Endothelial cell of umbilical vein (primary cell): ENCODE results near the gene CCDC9. TPM values are rescaled to one million over a fixed set of nuclear protein-coding genes. Genes with fewer than 3 reads are reported as not detected.
A peak's percentile ranks its signal among the peaks of the same experiment; 100 is the strongest.

Experiments
- BruUV-seq: library from RNA; stranded (reverse); fragments of 400-500 nt; replicated peaks from 2 replicates; lab custom pipeline; 2021; lab: Mats Ljungman, UMichigan
- CTCF ChIA-PET: fragments of 300-600, 350-600 bp; sonication (Branson Sonifier 250); formaldehyde crosslinking; loops from one replicate; lab custom pipeline; 2021; ENCODE audit warnings: antibody characterized with exemption, inconsistent platforms; lab: Charles Lee
- POLR2A ChIA-PET: fragments of 300-600, 350-600 bp; sonication (Branson Sonifier 250); formaldehyde crosslinking; loops from one replicate; lab custom pipeline; 2021; ENCODE audit warnings: antibody characterized with exemption, inconsistent platforms; lab: Charles Lee
- DNase-seq: peaks from one replicate; pipeline ENCODE4 v3.0.0-alpha.2; 2011; ENCODE audit warnings: low read depth, low spot score
- FAIRE-seq: peaks from 2 replicates; lab custom pipeline; 2011; peaks lifted over from hg19 to GRCh38; lab: Jason Lieb, UNC
- H2AFZ ChIP-seq: 2 replicates; pipeline ENCODE4 v1.6.0; 2012; ENCODE audit warnings: low read depth, low read length, control low read depth, inconsistent platforms
- H3K27ac ChIP-seq: 2 replicates; pipeline ENCODE4 v1.5.1; 2011; ENCODE audit warnings: low read depth, mild to moderate bottlenecking, control low read depth, low read length, moderate library complexity; ENCODE audit not compliant: insufficient read depth
- H3K27me3 ChIP-seq, 2 experiments: 2 replicates each; pipeline versions ENCODE4 v1.6.0 to v1.6.1; 2011; ENCODE audit warnings: low read length in 2 of 2, mixed read lengths in 1 of 2; ENCODE audit not compliant: control insufficient read depth in 2 of 2, insufficient read depth in 2 of 2
- H3K36me3 ChIP-seq, 2 experiments: 2 replicates in 1 of 2; 3 replicates in 1 of 2; pipeline ENCODE4 v1.5.1; 2011; ENCODE audit warnings: low read length in 2 of 2, mild to moderate bottlenecking in 1 of 2, moderate library complexity in 1 of 2; ENCODE audit not compliant: control insufficient read depth in 2 of 2, insufficient read depth in 2 of 2; ENCODE audit errors: extremely low read depth in 1 of 2
- H3K4me1 ChIP-seq: 3 replicates; pipeline ENCODE4 v1.5.1; 2011; ENCODE audit warnings: mild to moderate bottlenecking, low read length; ENCODE audit not compliant: control insufficient read depth, insufficient read depth; ENCODE audit errors: extremely low read depth
- H3K4me2 ChIP-seq: 2 replicates; pipeline ENCODE4 v1.6.1; 2011; ENCODE audit warnings: low read length, control low read depth, mixed read lengths; ENCODE audit not compliant: insufficient read depth
- H3K4me3 ChIP-seq, 3 experiments: fragments of 200-600 bp in 1 of 3; sonication (generic), shearing (Covaris generic) in 1 of 3; replicated peaks in 1 of 3; 2 replicates each; pipeline ENCODE4 v1.5.1; 2011 to 2016; ENCODE audit warnings: control low read depth in 3 of 3, low read length in 3 of 3, mild to moderate bottlenecking in 2 of 3, inconsistent platforms in 1 of 3, low read depth in 1 of 3, moderate library complexity in 1 of 3; ENCODE audit not compliant: insufficient read depth in 1 of 3
- H3K79me2 ChIP-seq: 2 replicates; pipeline ENCODE4 v1.6.0; 2012; ENCODE audit warnings: low read length, inconsistent platforms; ENCODE audit not compliant: control insufficient read depth, insufficient read depth
- H3K9ac ChIP-seq: replicated peaks from 2 replicates; pipeline ENCODE3; 2011; ENCODE audit warnings: low read length, control low read depth; ENCODE audit not compliant: insufficient read depth; ENCODE audit errors: extremely low read depth
- H3K9me1 ChIP-seq: replicated peaks from 3 replicates; pipeline ENCODE4 v1.6.0; 2011; ENCODE audit warnings: mild to moderate bottlenecking, low read length; ENCODE audit not compliant: control insufficient read depth, insufficient read depth; ENCODE audit errors: extremely low read depth
- H3K9me3 ChIP-seq: replicated peaks from 2 replicates; pipeline ENCODE4 v1.5.1; 2012; ENCODE audit warnings: low read length, inconsistent platforms; ENCODE audit not compliant: control insufficient read depth, insufficient read depth
- H4K20me1 ChIP-seq: replicated peaks from 2 replicates; pipeline ENCODE3; 2011; ENCODE audit warnings: mild to moderate bottlenecking, low read length; ENCODE audit not compliant: control insufficient read depth, insufficient read depth; ENCODE audit errors: extremely low read depth
- CTCF ChIP-seq, 2 donors: IDR thresholded peaks; 1 replicate in 1 of 2; 2 replicates in 1 of 2; pipeline ENCODE4 v1.5.1; 2011; ENCODE audit warnings: low read length in 2 of 2, mild to moderate bottlenecking in 2 of 2, moderate library complexity in 2 of 2, control low read depth in 1 of 2, inconsistent platforms in 1 of 2, low read depth in 1 of 2; ENCODE audit not compliant: insufficient read depth in 1 of 2; ENCODE audit errors: extremely low read depth in 1 of 2
- EZH2 ChIP-seq: IDR thresholded peaks from 2 replicates; pipeline ENCODE4 v1.6.1; 2012; ENCODE audit warnings: borderline replicate concordance, low read depth, mild to moderate bottlenecking, moderate library complexity, low read length, inconsistent platforms; ENCODE audit not compliant: severe bottlenecking
- MYC ChIP-seq: IDR thresholded peaks from one replicate; pipeline ENCODE4 v1.6.1; 2011; ENCODE audit warnings: mild to moderate bottlenecking, low read depth, low read length
- POLR2A ChIP-seq: IDR thresholded peaks from 2 replicates; pipeline ENCODE4 v1.6.1; 2012; ENCODE audit warnings: low read depth, mild to moderate bottlenecking, control low read depth, low read length
- POLR2AphosphoS5 ChIP-seq: IDR thresholded peaks from 2 replicates; pipeline ENCODE4 v1.6.1; 2012; ENCODE audit warnings: low read depth, mild to moderate bottlenecking, control low read depth, low read length, moderate library complexity; ENCODE audit not compliant: insufficient read depth
- dilution Hi-C: fragments of 300-500 bp; cut with MboI; formaldehyde crosslinking; loops from one replicate; pipeline ENCODE4 v1.15.0; 2019; ENCODE audit warnings: low sequenced_read_pairs; ENCODE audit not compliant: extremely low pct_ligation_motif_present
- intact Hi-C: fragments of 100-400 bp; cut with micrococcal nuclease; formaldehyde crosslinking; loops from one replicate; pipeline ENCODE4 v1.10.0; 2022
- polyA plus RNA-seq, 4 experiments: library from polyadenylated mRNA; depleted of rRNA in 3 of 4; stranded (reverse) in 3 of 4; unstranded in 1 of 4; fragments of >200 nt; gene quantifications; 2 replicates each; pipeline versions ENCODE4 v1.2.1 to v1.2.3, GENCODE V29; 2011 to 2012; ENCODE audit warnings: missing spikeins in 1 of 4
- total RNA-seq: library from RNA; stranded (reverse); gene quantifications from 2 replicates; pipeline ENCODE4 v1.2.3, GENCODE V29; 2021

Gene CCDC9
- total and polyA plus RNA-seq, 2 donors (not counting 3 experiments of a cell fraction or from before 2014, with no cell fraction given), result 6.0 to 26.9 TPM

- H3K4me3 ChIP-seq, result peak overlapping the region; percentile 55 to 93 (median 70)
- no peaks in the 10 kb centered on the region for H3K36me3 ChIP-seq
- no peak for FAIRE-seq
- peak overlapping the region; percentile 64 for H3K9ac ChIP-seq
- POLR2A ChIA-PET, result interaction anchor here (1.5 kb wide), 1 partner anchor 26 kb away, joined by 3 read pairs; the partner anchor contains the start of gene CCDC9
- H3K9me1 ChIP-seq, result no peaks in the 10 kb centered on the region
- dilution Hi-C loops (no loop called here), intact Hi-C loops (no loop called here)
- H3K79me2 ChIP-seq, result peaks cover 9% of the 10 kb centered on the region
- H4K20me1 ChIP-seq, result no peaks in the 10 kb centered on the region
- H3K27ac ChIP-seq, result peak overlapping the region; percentile 31
- BruUV-seq, result no TSS peak
- CTCF ChIA-PET, result interaction anchor here (1.1 to 3.1 kb wide), 3 partner anchors 13 to 20 kb away, joined by 3 to 31 read pairs (median 3); no protein-coding TSS in a partner anchor
- peak overlapping the region; percentile 57 for H3K4me2 ChIP-seq
- no peaks in the 10 kb centered on the region for H3K9me3 ChIP-seq
- no peaks in the 10 kb centered on the region for H3K27me3 ChIP-seq
- peak; percentile 61 for DNase-seq
- H2AFZ ChIP-seq, result no peak overlapping the region
- TF ChIP-seq CTCF (IDR thresholded peaks at IDR 0.05; ENCODE audit: extremely low read depth in 1 of 2, insufficient read depth in 1 of 2, low read depth in 1 of 2, low read length in 2 of 2) (peak; percentile 63 to 81), EZH2 (no peak)
- peaks cover 36% of the 10 kb centered on the region for H3K4me1 ChIP-seq
Observed at GRCh38 chr19:47230054-47230920, 26.0 kb upstream of the CCDC9 start.

- Histone ChIP-seq H3K9ac (peak within 1 kb of the TSS; percentile 64), H2AFZ (peak within 1 kb of the TSS; percentile 16), H3K9me1 (no peaks in the 10 kb centered on the region), H3K4me3 (peak within 1 kb of the TSS; percentile 55 to 93 (median 70)), H3K4me1 (peaks cover 32% of the 10 kb centered on the region), H3K9me3 (no peaks in the 10 kb centered on the region), H3K27ac (peak within 1 kb of the TSS; percentile 56), H3K36me3 (no peaks in the 10 kb centered on the region), H3K27me3 (no peaks in the 10 kb centered on the region), H3K4me2 (peak within 1 kb of the TSS; percentile 57), H3K79me2 (peaks cover 9% of the 10 kb centered on the region), H4K20me1 (no peaks in the 10 kb centered on the region)
- DNase-seq, result no peak
- no peak for FAIRE-seq
- dilution Hi-C loops (no loop called here), intact Hi-C loops (no loop called here)
- TF ChIP-seq POLR2A (no peak), POLR2AphosphoS5 (no peak), CTCF (IDR thresholded peaks at IDR 0.05; ENCODE audit: extremely low read depth in 1 of 2, insufficient read depth in 1 of 2, low read depth in 1 of 2, low read length in 2 of 2) (no peak), MYC (no peak)
- POLR2A ChIA-PET, result no interaction called here
- no TSS peak for BruUV-seq
- CTCF ChIA-PET, result no interaction called here
Observed at GRCh38 chr19:47230921-47231214, 25.5 kb upstream of the CCDC9 start, which contains the start of gene BBC3. TSS of gene BBC3 (minus strand) at chr19:47231199. CDS start at chr19:47228431, 2,768 bp downstream.
